ENCODE data around the gene PXMP4.

Gene PXMP4

GRCh38 chr20:33713865-33714367 is 6.2 kb downstream of the PXMP4 start:
- H3K27ac ChIP-seq (ENCODE audit: low read depth, low read length) = no peak overlapping the region
- no peak overlapping the region for H3K4me3 ChIP-seq (ENCODE audit: low read depth in 1 of 2, low read length in 2 of 2)
- H3K9me3 ChIP-seq (ENCODE audit: low read length) = no peaks in the 10 kb centered on the region
- H3K4me1 ChIP-seq (ENCODE audit: insufficient read depth, low read length) = peaks cover 2% of the 10 kb centered on the region
- H3K27me3 ChIP-seq (ENCODE audit: control insufficient read depth in 1 of 2, insufficient read depth in 2 of 2, low read length in 2 of 2) = no peaks in the 10 kb centered on the region
- H3K36me3 ChIP-seq (ENCODE audit: insufficient read depth, low read length) = peaks cover 37% of the 10 kb centered on the region
- no peak overlapping the region for H3K9ac ChIP-seq (ENCODE audit: low read length)

DNA sequence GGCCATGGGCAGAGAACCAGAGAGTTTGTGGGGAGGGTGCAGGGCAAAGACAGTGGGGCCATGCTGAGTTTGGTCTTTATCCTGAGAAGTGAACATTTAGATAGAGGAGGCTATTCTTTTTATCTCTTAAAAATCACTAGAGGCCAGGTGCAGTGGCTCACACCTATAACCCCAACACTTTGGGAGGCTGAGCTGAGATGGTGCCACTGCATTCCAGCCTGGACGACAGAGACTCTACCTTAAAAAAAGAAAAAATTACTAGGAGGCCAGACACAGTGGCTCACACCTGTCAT is 8.7 kb downstream of the PXMP4 start:
- no peak overlapping the region for H3K27ac ChIP-seq (ENCODE audit: low read depth, low read length)
- H3K4me3 ChIP-seq (ENCODE audit: low read depth in 1 of 2, low read length in 2 of 2) = no peak overlapping the region
- peaks cover 46% of the 10 kb centered on the region for H3K36me3 ChIP-seq (ENCODE audit: insufficient read depth, low read length)
- no peaks in the 10 kb centered on the region for H3K27me3 ChIP-seq (ENCODE audit: control insufficient read depth in 1 of 2, insufficient read depth in 2 of 2, low read length in 2 of 2)
- no peaks in the 10 kb centered on the region for H3K9me3 ChIP-seq (ENCODE audit: low read length)
- H3K9ac ChIP-seq (ENCODE audit: low read length) = no peak overlapping the region
- no peaks in the 10 kb centered on the region for H3K4me1 ChIP-seq (ENCODE audit: insufficient read depth, low read length)

DNA sequence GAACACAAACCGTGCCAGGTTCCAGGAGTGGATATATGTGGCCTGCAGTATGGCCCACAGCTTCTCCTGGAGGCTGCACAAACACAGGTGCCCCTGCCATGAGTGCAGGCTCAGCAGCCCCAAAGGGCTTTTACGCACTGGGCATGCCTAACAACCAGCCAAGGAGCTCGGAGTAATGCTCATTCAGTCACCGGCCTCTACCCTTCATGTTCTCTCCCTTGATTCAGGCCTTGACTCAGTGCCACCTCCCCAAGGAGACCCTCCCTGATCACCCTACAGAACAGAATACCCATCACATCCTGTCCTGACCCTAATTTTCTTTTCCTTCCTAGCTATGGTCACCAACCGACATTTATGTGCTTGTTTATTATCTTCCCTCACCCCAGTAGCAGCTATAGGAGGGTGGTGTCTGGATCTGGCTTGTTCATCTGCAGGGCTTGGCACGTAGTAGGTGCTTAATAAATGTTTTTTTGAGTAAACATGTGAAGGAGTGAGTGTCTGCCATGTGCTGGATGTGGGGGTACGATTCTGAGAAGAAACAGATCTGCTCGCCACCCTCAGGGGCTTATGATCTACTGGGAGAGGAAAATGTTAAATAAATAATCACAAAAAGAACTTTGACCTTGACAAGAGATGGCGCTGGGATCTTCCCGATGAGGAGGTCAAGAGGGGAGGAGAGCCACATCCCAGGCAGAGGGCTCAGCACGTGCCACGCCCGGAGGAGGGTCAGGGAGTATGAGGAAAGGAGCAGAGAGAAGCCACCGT is 9.2 kb downstream of the PXMP4 start:
- H3K4me3 ChIP-seq (ENCODE audit: low read depth in 1 of 2, low read length in 2 of 2) = no peak overlapping the region
- no peaks in the 10 kb centered on the region for H3K9me3 ChIP-seq (ENCODE audit: low read length)
- no peak overlapping the region for H3K27ac ChIP-seq (ENCODE audit: low read depth, low read length)
- H3K4me1 ChIP-seq (ENCODE audit: insufficient read depth, low read length) = no peaks in the 10 kb centered on the region
- H3K9ac ChIP-seq (ENCODE audit: low read length) = no peak overlapping the region
- H3K36me3 ChIP-seq (ENCODE audit: insufficient read depth, low read length) = peaks cover 46% of the 10 kb centered on the region
- H3K27me3 ChIP-seq (ENCODE audit: control insufficient read depth in 1 of 2, insufficient read depth in 2 of 2, low read length in 2 of 2) = no peaks in the 10 kb centered on the region

- no peaks in the 10 kb centered on the region for H3K4me1 ChIP-seq (ENCODE audit: insufficient read depth, low read length)
- no peak overlapping the region for H3K27ac ChIP-seq (ENCODE audit: low read depth, low read length)
- H3K9ac ChIP-seq (ENCODE audit: low read length) = no peak overlapping the region
- peaks cover 46% of the 10 kb centered on the region for H3K36me3 ChIP-seq (ENCODE audit: insufficient read depth, low read length)
- H3K27me3 ChIP-seq (ENCODE audit: control insufficient read depth in 1 of 2, insufficient read depth in 2 of 2, low read length in 2 of 2) = no peaks in the 10 kb centered on the region
- no peak overlapping the region for H3K4me3 ChIP-seq (ENCODE audit: low read depth in 1 of 2, low read length in 2 of 2)
- no peaks in the 10 kb centered on the region for H3K9me3 ChIP-seq (ENCODE audit: low read length)
These were observed 10.1 kb downstream of the PXMP4 start for GRCh38 chr20:33709905-33710541.

DNA sequence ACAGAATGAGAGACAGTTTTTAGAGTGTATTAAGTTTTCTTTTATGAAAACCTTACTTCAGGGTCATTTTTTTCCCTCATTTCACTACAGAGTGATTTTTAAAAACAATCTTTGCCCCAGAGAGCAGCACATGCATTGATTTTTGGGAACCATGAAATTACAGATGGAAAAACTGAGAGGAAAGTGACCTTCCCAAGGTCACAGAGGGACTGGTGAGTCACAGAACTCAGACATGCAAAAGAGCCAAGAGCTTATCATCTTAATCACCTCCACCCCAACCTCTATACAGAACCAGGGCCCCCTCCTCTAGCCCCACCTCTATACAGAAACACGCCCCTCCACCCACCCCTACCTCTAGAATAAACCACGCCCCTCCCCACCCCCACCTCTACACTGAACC is 10.7 kb downstream of the PXMP4 start:
- H3K9ac ChIP-seq (ENCODE audit: low read length) = no peak overlapping the region
- H3K27me3 ChIP-seq (ENCODE audit: control insufficient read depth in 1 of 2, insufficient read depth in 2 of 2, low read length in 2 of 2) = no peaks in the 10 kb centered on the region
- H3K4me1 ChIP-seq (ENCODE audit: insufficient read depth, low read length) = no peaks in the 10 kb centered on the region
- H3K27ac ChIP-seq (ENCODE audit: low read depth, low read length) = no peak overlapping the region
- no peak overlapping the region for H3K4me3 ChIP-seq (ENCODE audit: low read depth in 1 of 2, low read length in 2 of 2)
- peaks cover 42% of the 10 kb centered on the region for H3K36me3 ChIP-seq (ENCODE audit: insufficient read depth, low read length)
- no peaks in the 10 kb centered on the region for H3K9me3 ChIP-seq (ENCODE audit: low read length)

DNA sequence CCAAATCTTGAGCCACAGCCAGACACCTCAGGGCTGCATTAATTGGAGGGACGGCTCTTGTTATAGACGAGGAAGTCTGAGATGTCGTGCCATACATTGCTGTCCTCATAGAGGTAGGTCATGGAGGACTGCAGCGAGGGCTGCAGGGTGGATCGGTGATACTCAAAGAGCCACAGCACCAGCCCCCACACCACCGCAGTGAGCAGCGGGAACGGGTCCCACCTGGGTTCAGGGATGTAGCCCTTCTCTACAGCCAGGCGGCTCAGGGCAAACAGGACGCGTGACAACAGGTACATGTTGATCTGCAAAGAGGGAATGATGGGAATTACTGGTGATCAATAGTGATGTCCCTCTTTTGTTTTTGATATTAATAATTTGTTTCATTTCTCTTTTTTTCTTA is 12.4 kb downstream of the PXMP4 start:
- H3K4me1 ChIP-seq (ENCODE audit: insufficient read depth, low read length) = no peaks in the 10 kb centered on the region
- H3K27me3 ChIP-seq (ENCODE audit: control insufficient read depth in 1 of 2, insufficient read depth in 2 of 2, low read length in 2 of 2) = no peaks in the 10 kb centered on the region
- peaks cover 32% of the 10 kb centered on the region for H3K36me3 ChIP-seq (ENCODE audit: insufficient read depth, low read length)
- no peak overlapping the region for H3K4me3 ChIP-seq (ENCODE audit: low read depth in 1 of 2, low read length in 2 of 2)
- no peak overlapping the region for H3K9ac ChIP-seq (ENCODE audit: low read length)
- no peaks in the 10 kb centered on the region for H3K9me3 ChIP-seq (ENCODE audit: low read length)
- H3K27ac ChIP-seq (ENCODE audit: low read depth, low read length) = no peak overlapping the region

DNA sequence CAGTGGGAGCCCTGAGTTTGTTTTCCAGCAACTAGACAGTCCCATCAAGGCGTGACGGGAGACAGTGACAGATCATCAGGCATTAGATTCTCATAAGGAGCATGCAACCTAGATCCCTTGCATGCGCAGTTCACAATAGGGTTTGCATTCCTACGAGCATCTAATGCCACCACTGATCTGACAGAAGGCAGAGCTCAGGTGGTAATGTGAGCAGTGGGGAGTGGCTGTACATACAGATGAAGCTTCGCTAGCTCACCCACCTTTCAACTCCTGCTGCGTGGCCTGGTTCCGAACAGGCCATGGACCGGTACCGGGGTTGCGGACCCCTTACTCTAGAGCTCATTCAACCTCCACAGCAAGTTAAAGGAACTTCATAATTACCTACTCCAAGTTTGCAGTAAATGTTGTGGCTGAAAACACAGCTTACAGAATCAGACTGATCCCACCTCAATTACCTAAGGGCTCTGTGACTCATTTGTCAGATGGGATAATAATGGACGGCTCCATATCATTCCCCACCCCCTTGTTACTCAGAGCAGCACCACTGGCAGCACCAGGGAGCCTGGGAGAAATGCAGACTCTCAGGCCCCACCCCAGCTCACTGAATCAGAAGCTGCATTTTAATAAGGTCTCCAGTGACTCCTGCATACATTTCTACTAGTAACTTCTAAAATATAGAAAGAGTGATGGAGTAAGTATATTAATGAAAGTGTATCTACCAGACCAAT is 15.7 kb downstream of the PXMP4 start:
- H3K27ac ChIP-seq (ENCODE audit: low read depth, low read length) = no peak overlapping the region
- H3K4me1 ChIP-seq (ENCODE audit: insufficient read depth, low read length) = no peaks in the 10 kb centered on the region
- H3K9ac ChIP-seq (ENCODE audit: low read length) = no peak overlapping the region
- peaks cover 9% of the 10 kb centered on the region for H3K36me3 ChIP-seq (ENCODE audit: insufficient read depth, low read length)
- no peaks in the 10 kb centered on the region for H3K27me3 ChIP-seq (ENCODE audit: control insufficient read depth in 1 of 2, insufficient read depth in 2 of 2, low read length in 2 of 2)
- H3K9me3 ChIP-seq (ENCODE audit: low read length) = no peaks in the 10 kb centered on the region
- no peak overlapping the region for H3K4me3 ChIP-seq (ENCODE audit: low read depth in 1 of 2, low read length in 2 of 2)

- no peaks in the 10 kb centered on the region for H3K4me1 ChIP-seq (ENCODE audit: insufficient read depth, low read length)
- no peak overlapping the region for H3K4me3 ChIP-seq (ENCODE audit: low read depth in 1 of 2, low read length in 2 of 2)
- no peak overlapping the region for H3K9ac ChIP-seq (ENCODE audit: low read length)
- no peaks in the 10 kb centered on the region for H3K9me3 ChIP-seq (ENCODE audit: low read length)
- H3K36me3 ChIP-seq (ENCODE audit: insufficient read depth, low read length) = peaks cover 9% of the 10 kb centered on the region
- H3K27ac ChIP-seq (ENCODE audit: low read depth, low read length) = no peak overlapping the region
- H3K27me3 ChIP-seq (ENCODE audit: control insufficient read depth in 1 of 2, insufficient read depth in 2 of 2, low read length in 2 of 2) = no peaks in the 10 kb centered on the region
These were observed 16.5 kb downstream of the PXMP4 start for GRCh38 chr20:33703498-33704137.

DNA sequence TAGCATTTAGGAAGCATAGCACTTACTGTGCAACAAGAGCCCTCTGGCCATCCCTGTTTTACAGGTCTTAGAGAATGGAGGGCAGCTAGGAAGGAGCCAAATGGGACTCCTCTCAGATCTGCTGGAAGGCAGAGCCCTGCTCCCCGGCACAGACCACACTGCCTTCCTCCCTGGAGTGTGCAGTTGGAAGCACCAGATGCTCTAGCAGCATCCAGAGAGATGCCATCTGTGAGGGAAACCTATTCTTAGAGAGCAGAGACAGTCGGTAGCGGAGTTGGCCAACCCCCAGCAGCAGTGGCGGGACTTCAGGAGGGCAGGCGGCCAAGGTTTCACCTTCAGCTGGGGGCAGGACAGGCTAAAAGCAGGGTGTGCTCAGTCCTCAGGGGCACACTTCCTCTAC is 17.2 kb downstream of the PXMP4 start:
- Histone ChIP-seq H3K27ac (ENCODE audit: low read depth, low read length) (no peak overlapping the region), H3K27me3 (ENCODE audit: control insufficient read depth in 1 of 2, insufficient read depth in 2 of 2, low read length in 2 of 2) (no peaks in the 10 kb centered on the region), H3K4me3 (ENCODE audit: low read depth in 1 of 2, low read length in 2 of 2) (no peak overlapping the region), H3K9ac (ENCODE audit: low read length) (no peak overlapping the region), H3K4me1 (ENCODE audit: insufficient read depth, low read length) (no peaks in the 10 kb centered on the region), H3K9me3 (ENCODE audit: low read length) (no peaks in the 10 kb centered on the region), H3K36me3 (ENCODE audit: insufficient read depth, low read length) (peaks cover 9% of the 10 kb centered on the region)

- Histone ChIP-seq H3K9me3 (ENCODE audit: low read length) (no peaks in the 10 kb centered on the region), H3K27me3 (ENCODE audit: control insufficient read depth in 1 of 2, insufficient read depth in 2 of 2, low read length in 2 of 2) (no peaks in the 10 kb centered on the region), H3K4me1 (ENCODE audit: insufficient read depth, low read length) (no peaks in the 10 kb centered on the region), H3K27ac (ENCODE audit: low read depth, low read length) (no peak overlapping the region), H3K9ac (ENCODE audit: low read length) (no peak overlapping the region), H3K36me3 (ENCODE audit: insufficient read depth, low read length) (peaks cover under 1% of the 10 kb centered on the region), H3K4me3 (ENCODE audit: low read depth in 1 of 2, low read length in 2 of 2) (no peak overlapping the region)
These were observed 18.3 kb downstream of the PXMP4 start for GRCh38 chr20:33701629-33702450.

Data from muscle layer of colon (tissue), 2 donors.